ENCODE results near the gene PPARA.
A peak's percentile ranks its signal among the peaks of the same experiment; 100 is the strongest.

PPARA gene

GRCh38 chr22:46142548-46143490 is 7.5 kb upstream of the PPARA start:
- DNase-seq (ENCODE audit: low read depth in 2 of 3, low spot score in 1 of 3) = no peak

GRCh38 chr22:46143491-46144147 is 6.7 kb upstream of the PPARA start:
- no peak for DNase-seq (ENCODE audit: low read depth in 2 of 3, low spot score in 1 of 3)

- DNase-seq (ENCODE audit: low read depth in 2 of 3, low spot score in 1 of 3) = no peak
These were observed 4.9 kb upstream of the PPARA start for GRCh38 chr22:46145361-46145851.

- no peak for DNase-seq (ENCODE audit: low read depth in 2 of 3, low spot score in 1 of 3)
These were observed 4.4 kb upstream of the PPARA start for GRCh38 chr22:46145896-46146295.

- DNase-seq (ENCODE audit: low read depth in 2 of 3, low spot score in 1 of 3) = no peak
These were observed 4.0 kb upstream of the PPARA start for GRCh38 chr22:46146329-46146728.

GRCh38 chr22:46147061-46147460 is 3.3 kb upstream of the PPARA start:
- DNase-seq (ENCODE audit: low read depth in 2 of 3, low spot score in 1 of 3) = no peak

GRCh38 chr22:46147471-46148267 is 2.7 kb upstream of the PPARA start:
- no peak for DNase-seq (ENCODE audit: low read depth in 2 of 3, low spot score in 1 of 3)

- no peak for DNase-seq (ENCODE audit: low read depth in 2 of 3, low spot score in 1 of 3)
These were observed 2.0 kb upstream of the PPARA start for GRCh38 chr22:46148336-46148735.

GRCh38 chr22:46148816-46149511 is 1.4 kb upstream of the PPARA start:
- no peak for DNase-seq (ENCODE audit: low read depth in 2 of 3, low spot score in 1 of 3)

GRCh38 chr22:46149512-46150033 is 753 bp upstream of the PPARA start:
- peak in 1 of 3 donors; percentile 16 for DNase-seq (ENCODE audit: low read depth in 2 of 3, low spot score in 1 of 3)

- peak; percentile 17 to 31 (median 27) for DNase-seq (ENCODE audit: low read depth in 2 of 3, low spot score in 1 of 3)
These were observed 540 bp downstream of the PPARA start for GRCh38 chr22:46150655-46151477.

GRCh38 chr22:46153930-46154329 is 3.6 kb downstream of the PPARA start:
- DNase-seq (ENCODE audit: low read depth in 2 of 3, low spot score in 1 of 3) = no peak

- no peak for DNase-seq (ENCODE audit: low read depth in 2 of 3, low spot score in 1 of 3)
These were observed 5.7 kb downstream of the PPARA start for GRCh38 chr22:46156031-46156430.

- no peak for DNase-seq (ENCODE audit: low read depth in 2 of 3, low spot score in 1 of 3)
These were observed 8.0 kb downstream of the PPARA start for GRCh38 chr22:46158283-46158682.

GRCh38 chr22:46159212-46159611 is 8.9 kb downstream of the PPARA start:
- no peak for DNase-seq (ENCODE audit: low read depth in 2 of 3, low spot score in 1 of 3)

- no peak for DNase-seq (ENCODE audit: low read depth in 2 of 3, low spot score in 1 of 3)
These were observed 9.5 kb downstream of the PPARA start for GRCh38 chr22:46159777-46160176.

GRCh38 chr22:46162285-46162684 is 12.0 kb downstream of the PPARA start:
- DNase-seq (ENCODE audit: low read depth in 2 of 3, low spot score in 1 of 3) = no peak

- no peak for DNase-seq (ENCODE audit: low read depth in 2 of 3, low spot score in 1 of 3)
These were observed 12.6 kb downstream of the PPARA start for GRCh38 chr22:46162771-46163556.

- DNase-seq (ENCODE audit: low read depth in 2 of 3, low spot score in 1 of 3) = no peak
These were observed 13.2 kb downstream of the PPARA start for GRCh38 chr22:46163557-46163888.

Data from stimulated activated CD4-positive, alpha-beta T cell treated with anti-CD3 and anti-CD28 coated beads, Interleukin-12 subunit alpha, Interleukin-12 subunit beta, amount 100 ng/mL, for 48 hours (primary cell).